GM12878 (cell line): ENCODE results near the gene ARHGAP30. TPM values are rescaled to one million over a fixed set of nuclear protein-coding genes. Genes with fewer than 3 reads are reported as not detected.

ENCODE experiments used
- CBX5 ChIP-seq: sonication (generic); IDR thresholded peaks from 2 replicates; pipeline ENCODE4 v1.6.1; 2016; ENCODE audit warnings: low read depth, moderate library complexity, mild to moderate bottlenecking, inconsistent platforms
- CEBPZ ChIP-seq: fragments of 150-350 bp; IDR thresholded peaks from 2 replicates; pipeline ENCODE4 v1.6.1; 2016; ENCODE audit warnings: low read depth, low read length
- CREM ChIP-seq: IDR thresholded peaks from 2 replicates; pipeline ENCODE4 v1.6.1; 2014; ENCODE audit warnings: antibody characterized with exemption, low read depth
- GABPA ChIP-seq: IDR thresholded peaks from 2 replicates; pipeline ENCODE4 v1.6.1; 2014; ENCODE audit warnings: antibody characterized with exemption, low read depth, mild to moderate bottlenecking, inconsistent platforms
- IKZF1 ChIP-seq: fragments of 450-650 bp; conservative IDR thresholded peaks from 2 replicates; pipeline ENCODE4 v1.6.1; 2017; ENCODE audit warnings: antibody characterized with exemption, mild to moderate bottlenecking
- MLLT1 ChIP-seq: fragments of 450-650 bp; IDR thresholded peaks from 2 replicates; pipeline ENCODE4 v1.6.1; 2016; ENCODE audit warnings: mild to moderate bottlenecking
- MTA2 ChIP-seq: fragments of 450-650 bp; IDR thresholded peaks from 2 replicates; pipeline ENCODE4 v1.6.1; 2016; ENCODE audit warnings: low read depth, mild to moderate bottlenecking, moderate library complexity
- NFYA ChIP-seq: IDR thresholded peaks from 2 replicates; pipeline ENCODE4 v1.6.1; 2011; ENCODE audit warnings: low read depth, mild to moderate bottlenecking, low read length, improper control_type of control experiment, borderline replicate concordance
- NR2C1 ChIP-seq: fragments of 450-650 bp; IDR thresholded peaks from 2 replicates; pipeline ENCODE4 v1.6.1; 2017; ENCODE audit warnings: antibody characterized with exemption, mild to moderate bottlenecking, moderate library complexity
- POLR2AphosphoS5 ChIP-seq: IDR thresholded peaks from 2 replicates; pipeline ENCODE4 v1.6.1; 2011; ENCODE audit warnings: mild to moderate bottlenecking, low read length, inconsistent platforms
- RCOR1 ChIP-seq: conservative IDR thresholded peaks from 2 replicates; pipeline ENCODE4 v1.6.1; 2012; ENCODE audit warnings: low read depth, low read length, improper control_type of control experiment
- RELA ChIP-seq: fragments of 450-650 bp; IDR thresholded peaks from 2 replicates; pipeline ENCODE4 v1.8.0; 2014; ENCODE audit warnings: borderline replicate concordance; ENCODE audit not compliant: partially characterized antibody
- RELB ChIP-seq: fragments of 450-650 bp; IDR thresholded peaks from 2 replicates; pipeline ENCODE4 v1.6.1; 2017; ENCODE audit warnings: low read depth, mild to moderate bottlenecking, moderate library complexity
- RUNX3 ChIP-seq: IDR thresholded peaks from 2 replicates; pipeline ENCODE4 v1.6.1; 2012; ENCODE audit warnings: low read length, inconsistent platforms
- SUPT20H ChIP-seq: IDR thresholded peaks from 2 replicates; pipeline ENCODE4 v1.6.1; 2011; ENCODE audit warnings: low read depth, mild to moderate bottlenecking, low read length, moderate library complexity, borderline replicate concordance; ENCODE audit not compliant: control insufficient read depth
- TARDBP ChIP-seq: IDR thresholded peaks from 2 replicates; pipeline ENCODE4 v1.6.1; 2016; ENCODE audit warnings: borderline replicate concordance
- ZNF217 ChIP-seq: fragments of 450-650 bp; IDR thresholded peaks from 2 replicates; pipeline ENCODE4 v1.6.1; 2017; ENCODE audit warnings: antibody characterized with exemption, mild to moderate bottlenecking
- ZNF24 ChIP-seq: fragments of 450-650 bp; IDR thresholded peaks from 2 replicates; pipeline ENCODE4 v1.6.1; 2017; ENCODE audit warnings: antibody characterized with exemption, mild to moderate bottlenecking
- ZNF592 ChIP-seq: fragments of 450-650 bp; IDR thresholded peaks from 2 replicates; pipeline ENCODE4 v1.6.1; 2017; ENCODE audit warnings: mild to moderate bottlenecking, moderate library complexity
- polyA plus RNA-seq, 11 experiments: library from polyadenylated mRNA; depleted of rRNA in 4 of 11; unstranded in 6 of 11; stranded (reverse) in 5 of 11; fragments of >200 nt; fragmentation: Nextera tagmentation in 4 of 11; fragmentation: Illumina TruSeq in 1 of 11; extraction: Ambion mirVana in 4 of 11; extraction: Trizol in 1 of 11; gene quantifications; 1 replicate in 1 of 11; 2 replicates in 10 of 11; pipeline versions ENCODE4 v1.2.1 to v1.2.3, GENCODE V29; 2011 to 2016; ENCODE audit warnings: inconsistent platforms in 2 of 11, missing spikeins in 2 of 11, low read depth in 1 of 11
- total RNA-seq, 4 experiments: library from RNA; depleted of rRNA in 3 of 4; stranded (reverse); fragments of >200 nt in 3 of 4; fragmentation: Illumina TruSeq in 1 of 4; extraction: Trizol in 1 of 4; gene quantifications; 2 replicates each; pipeline versions ENCODE4 v1.2.1 to v1.2.3, GENCODE V29; 2013 to 2021

ARHGAP30 gene
- total and polyA plus RNA-seq, 10 of the 15 experiments (the other 5 are each of a cell fraction or from before 2014, with no cell fraction given) = 12.9 to 143 (median 76.3) TPM

- no peak for TF ChIP-seq CEBPZ
- TF ChIP-seq RELB = peak; percentile 64; the same call in 1 of the 2 replicates
- no peak for TF ChIP-seq NFYA
- TF ChIP-seq NR2C1 = no peak
- TF ChIP-seq RUNX3 = no peak; the same call in none of the 2 replicates
- no peak for TF ChIP-seq RELA
- TF ChIP-seq MTA2 = no peak
- no peak for TF ChIP-seq ZNF592
- TF ChIP-seq TARDBP = no peak
- TF ChIP-seq CREM = no peak
- no peak; the same call in none of the 2 replicates for TF ChIP-seq IKZF1
- TF ChIP-seq ZNF24 = no peak
- TF ChIP-seq CBX5 = no peak
- TF ChIP-seq POLR2AphosphoS5 = peak; percentile 93
- peak; percentile 69; the same call in 1 of the 2 replicates for TF ChIP-seq GABPA
- TF ChIP-seq MLLT1 = 0 out of 2 replicates have a peak, but pooled peaks have one; percentile 35
- TF ChIP-seq RCOR1 = no peak
- no peak for TF ChIP-seq ZNF217
- no peak for TF ChIP-seq SUPT20H
Observed at GRCh38 chr1:161068306-161069234, 1.1 kb downstream of the ARHGAP30 start (continued).
